HG03378 (cell line): ENCODE measurements around the gene CDH4.

Experiments used
- ATAC-seq: cut with Tn5 transposase; IDR thresholded peaks from one replicate; pipeline ENCODE4 v1.9.1; 2021; ENCODE audit warnings: mild to moderate bottlenecking, moderate library complexity; ENCODE audit not compliant: unreplicated experiment

Gene CDH4

GRCh38 chr20:61861054-61861841, 609.2 kb downstream of the CDH4 start:
- no peak for ATAC-seq

- ATAC-seq, result no peak
Observed at GRCh38 chr20:61861858-61862257, 609.8 kb downstream of the CDH4 start.

GRCh38 chr20:61862881-61863280, 610.8 kb downstream of the CDH4 start:
- no peak for ATAC-seq

DNA sequence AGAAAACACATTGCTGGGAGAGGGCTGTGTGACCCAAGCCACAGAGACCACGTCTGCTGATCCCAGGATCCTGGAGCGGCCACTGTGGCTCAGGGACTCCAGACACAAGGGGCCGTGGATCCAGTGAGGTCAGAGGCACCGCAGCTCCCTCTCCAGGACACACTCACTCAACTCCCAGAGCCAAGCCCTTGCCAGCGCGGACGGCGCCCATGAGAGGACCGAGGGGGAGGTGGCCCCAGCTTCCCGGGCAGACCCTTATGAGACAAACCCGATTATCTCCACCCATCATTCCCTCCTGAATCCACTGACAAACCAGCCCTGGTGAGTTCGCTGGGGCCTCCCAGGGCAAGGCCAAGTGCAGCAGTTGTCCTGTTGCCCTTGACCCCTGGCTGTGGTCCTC, 612.4 kb downstream of the CDH4 start:
- no peak for ATAC-seq

- ATAC-seq, result no peak
Observed at GRCh38 chr20:61865353-61865752, 613.3 kb downstream of the CDH4 start.

DNA sequence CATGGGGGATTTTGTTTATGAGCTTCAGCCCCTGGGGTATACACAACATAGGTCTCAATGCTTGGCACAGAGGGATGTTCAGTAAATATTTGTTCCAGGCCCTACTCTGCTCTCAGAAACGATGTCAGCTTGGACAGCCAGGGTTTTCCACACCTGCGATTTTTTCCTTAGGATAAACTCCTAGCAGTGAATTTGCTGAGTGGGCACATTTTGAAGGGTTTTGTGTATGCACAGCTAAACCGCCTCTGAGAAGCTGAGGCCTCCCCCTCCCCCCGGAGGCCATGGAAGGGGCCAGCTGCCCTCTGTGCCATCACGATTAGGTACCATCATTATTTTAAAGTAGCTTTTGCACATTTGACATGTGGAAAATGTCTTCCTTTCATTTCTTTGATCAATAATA, 614.1 kb downstream of the CDH4 start:
- no peak for ATAC-seq

- ATAC-seq, result no peak
Observed at GRCh38 chr20:61868006-61868405, 615.9 kb downstream of the CDH4 start.

GRCh38 chr20:61868466-61869090, 616.5 kb downstream of the CDH4 start:
- no peak for ATAC-seq

GRCh38 chr20:61869750-61870507, 617.9 kb downstream of the CDH4 start:
- no peak for ATAC-seq

GRCh38 chr20:61871160-61871559, 619.1 kb downstream of the CDH4 start:
- ATAC-seq, result no peak

GRCh38 chr20:61871913-61872312, 619.9 kb downstream of the CDH4 start:
- no peak for ATAC-seq

GRCh38 chr20:61872371-61872900, 620.4 kb downstream of the CDH4 start:
- ATAC-seq, result no peak

- ATAC-seq, result no peak
Observed at GRCh38 chr20:61873651-61874420, 621.8 kb downstream of the CDH4 start.

- ATAC-seq, result no peak
Observed at GRCh38 chr20:61874421-61875068, 622.5 kb downstream of the CDH4 start.

DNA sequence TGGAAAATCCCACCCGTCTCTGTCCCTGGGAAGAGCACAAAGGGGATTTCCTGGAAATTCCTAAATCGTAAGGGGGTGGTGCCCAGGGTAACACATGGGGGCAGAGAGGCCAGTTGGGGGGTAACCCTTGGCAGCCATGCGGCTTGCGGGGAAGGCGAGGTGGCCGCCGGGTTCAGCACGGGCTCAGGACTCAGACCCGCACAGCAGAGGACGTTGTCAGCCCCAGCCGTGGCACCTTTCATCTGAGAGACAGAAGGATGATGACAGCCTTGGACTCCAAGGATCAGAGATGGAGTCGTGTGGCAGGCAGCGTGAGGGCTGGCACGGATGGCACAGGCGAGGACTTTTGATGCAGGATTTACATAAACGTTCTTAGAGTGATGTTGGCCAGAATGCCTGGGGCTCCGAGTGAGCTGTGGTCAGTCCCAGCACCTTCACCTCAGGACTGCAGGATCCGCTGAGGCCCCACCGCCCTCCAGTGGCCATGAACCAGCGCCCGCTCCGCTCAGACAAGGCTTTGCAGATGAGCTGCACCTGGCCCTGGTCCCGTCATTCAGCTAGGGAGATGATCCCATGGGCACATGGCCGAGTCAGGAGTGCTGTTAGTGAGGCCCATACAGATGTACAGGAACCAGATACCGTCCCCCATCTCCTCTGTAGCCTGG, 623.3 kb downstream of the CDH4 start:
- ATAC-seq, result no peak

DNA sequence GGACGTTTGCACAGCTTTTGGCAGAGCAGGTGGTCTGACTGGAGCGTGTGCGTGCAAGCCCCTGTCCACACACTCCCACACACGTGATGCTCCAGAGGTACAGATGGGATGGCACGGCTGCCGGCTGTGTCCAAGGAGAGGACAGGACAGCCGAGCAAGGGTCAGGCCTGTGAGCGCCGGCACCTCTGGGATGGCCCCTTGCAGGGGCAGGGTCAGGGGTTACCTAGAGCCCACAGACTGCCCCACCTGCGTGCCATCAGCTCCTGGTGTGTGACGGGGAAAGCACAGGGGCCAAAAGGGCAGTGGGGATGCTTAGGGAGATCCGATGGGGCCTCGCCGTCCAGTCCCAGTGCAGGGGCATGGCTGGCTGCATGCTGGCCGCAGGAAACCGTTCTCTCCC, 623.9 kb downstream of the CDH4 start:
- ATAC-seq, result no peak

DNA sequence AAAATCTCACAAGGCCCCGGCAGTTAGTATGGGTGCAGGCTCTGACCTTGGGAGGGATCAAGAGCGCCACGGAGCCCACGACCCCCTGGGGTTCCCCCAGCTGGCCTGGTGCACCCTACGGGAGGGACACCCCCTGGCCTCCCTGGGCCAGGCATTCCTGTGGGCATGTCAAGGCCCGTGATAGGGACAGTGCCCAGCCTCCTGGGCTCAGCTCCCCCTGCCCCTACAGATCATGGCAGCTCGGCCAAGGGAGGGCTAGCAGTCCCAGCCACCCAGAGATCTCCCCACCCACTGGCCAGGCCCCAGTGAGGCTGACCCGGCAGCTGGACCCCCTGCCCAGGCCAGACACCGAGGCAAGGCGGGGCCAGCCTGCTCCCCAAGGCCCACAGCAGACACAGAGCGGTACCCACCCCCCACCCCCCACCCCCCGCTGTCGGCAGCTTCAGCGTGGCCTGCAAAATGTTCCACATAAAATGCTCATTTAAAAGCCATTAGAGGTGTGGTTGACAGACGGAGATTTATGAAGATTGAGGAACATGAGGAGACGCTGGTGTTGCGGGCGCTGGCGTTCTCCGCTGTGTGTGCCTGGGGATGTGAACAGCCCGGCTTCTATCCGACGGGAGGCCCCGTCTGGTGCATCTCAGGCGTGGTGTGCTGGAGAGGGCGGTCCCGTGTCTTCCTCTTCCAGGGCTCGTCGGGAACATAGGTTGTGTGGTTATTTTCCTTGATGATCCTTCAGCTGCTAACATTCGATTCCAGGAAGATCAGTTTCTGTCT, 625.1 kb downstream of the CDH4 start:
- no peak for ATAC-seq

- no peak for ATAC-seq
Observed at GRCh38 chr20:61877776-61878477, 625.9 kb downstream of the CDH4 start.
